GM21717 (cell line): ENCODE measurements around the gene ETF1.
"Not testable (repeated sequence)": the region's sequence is repeated elsewhere in the genome, so short reads cannot be mapped to it uniquely, and the experiment has no call there.

Source experiments
- ATAC-seq: cut with Tn5 transposase; IDR thresholded peaks from one replicate; pipeline ENCODE4 v1.9.1; 2021; ENCODE audit warnings: mild to moderate bottlenecking, moderate library complexity; ENCODE audit not compliant: unreplicated experiment

ETF1 gene

DNA sequence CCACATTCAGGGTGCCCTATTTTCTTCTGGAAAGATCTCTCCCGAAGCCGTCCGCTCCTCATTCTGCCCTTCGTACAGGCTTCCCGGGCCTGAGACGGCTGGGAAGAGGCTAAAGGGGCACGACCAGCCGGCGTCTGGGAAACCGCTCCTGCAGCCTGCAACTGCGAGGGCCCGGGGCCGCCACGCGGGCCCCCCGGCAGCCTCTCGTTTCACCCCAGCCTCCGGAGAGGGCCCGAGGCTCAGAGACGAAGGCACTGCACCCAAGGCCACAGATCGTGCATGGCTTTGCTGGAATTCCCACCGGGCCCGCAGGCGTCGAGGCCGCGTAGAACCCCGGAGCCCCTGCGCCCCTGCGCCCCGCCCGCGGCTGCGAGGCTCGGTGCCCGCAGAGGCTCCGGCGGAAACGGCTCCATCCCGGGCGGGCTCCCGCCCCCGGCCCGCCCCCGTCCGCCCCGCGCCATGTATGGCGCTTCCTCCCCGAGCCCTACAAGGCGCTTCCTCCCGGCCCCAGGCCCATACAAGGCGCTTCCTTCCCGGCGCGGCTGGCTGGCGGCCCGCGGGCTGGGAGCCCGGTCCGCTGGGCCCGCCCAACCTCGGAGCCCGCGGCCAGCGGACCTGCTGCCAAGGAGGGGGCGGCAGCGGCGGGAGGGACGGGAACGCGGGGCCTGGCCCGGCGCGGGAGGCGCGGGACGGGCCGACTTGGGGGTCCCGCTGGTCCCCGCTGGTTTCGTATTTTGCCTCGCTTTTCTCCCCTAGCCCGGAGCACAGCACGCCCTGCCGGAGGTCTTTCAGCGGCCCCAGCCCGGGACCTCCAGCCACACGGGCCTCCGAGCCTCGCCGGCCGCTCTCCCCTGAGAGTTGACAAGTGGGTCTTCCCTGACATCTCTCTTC lies 51.1 kb downstream of the ETF1 start:
- ATAC-seq, result peak; percentile 98

- ATAC-seq, result no peak
Observed at GRCh38 chr5:138491284-138491648, 51.8 kb downstream of the ETF1 start.

DNA sequence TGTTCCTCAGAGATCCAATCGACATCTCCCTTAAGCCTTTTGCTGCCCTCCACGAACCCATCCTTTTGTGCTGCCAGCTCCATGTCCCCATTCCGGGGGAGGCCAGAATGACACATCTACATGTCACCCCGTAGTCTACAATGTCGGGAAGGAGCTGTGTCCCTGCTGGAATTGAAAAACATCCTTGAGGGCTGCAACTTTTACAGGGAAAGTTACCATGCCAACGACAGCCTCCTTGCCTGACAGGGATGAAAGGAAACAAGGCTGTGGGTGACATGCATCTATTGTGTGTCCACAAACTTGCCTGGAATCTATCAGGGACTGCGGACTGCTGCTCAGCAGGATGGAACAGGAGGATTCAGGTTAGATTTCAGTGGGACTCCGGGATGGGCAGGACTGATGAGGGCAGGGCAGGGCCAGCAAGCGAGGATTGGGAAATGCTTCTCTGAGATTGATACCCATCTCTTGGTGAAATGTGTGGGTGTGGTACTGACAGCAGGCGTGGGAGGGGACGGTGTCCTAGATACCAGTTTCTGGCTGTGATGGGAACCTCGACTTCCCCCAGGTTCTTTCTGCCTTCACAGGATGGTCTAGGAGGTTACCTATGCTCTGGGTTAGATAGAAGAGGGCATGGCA lies 52.3 kb downstream of the ETF1 start:
- no peak for ATAC-seq

GRCh38 chr5:138489683-138490061 lies 53.4 kb downstream of the ETF1 start:
- ATAC-seq, result no peak

DNA sequence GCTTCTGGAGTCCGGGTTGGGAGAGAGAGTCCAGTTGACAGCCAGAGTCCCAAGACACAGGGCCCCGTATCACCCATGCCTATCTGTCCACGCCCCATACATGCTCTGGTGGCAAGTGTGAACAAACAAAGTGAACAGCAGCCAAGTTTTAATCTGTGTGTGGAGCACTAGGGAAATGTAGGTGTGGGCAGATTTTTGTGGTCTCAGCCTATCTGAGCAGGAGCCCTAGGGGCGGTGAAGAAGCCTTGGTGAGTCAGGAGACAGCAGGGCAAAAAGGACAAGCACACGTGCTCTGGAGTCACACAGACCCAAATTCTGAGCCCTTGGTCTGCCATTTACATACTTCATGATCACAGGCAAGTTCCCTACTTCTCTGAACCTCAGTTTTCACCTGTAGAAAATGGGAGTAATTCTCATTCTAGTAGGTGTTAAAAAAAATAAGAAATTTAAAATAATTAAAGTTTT lies 54.5 kb downstream of the ETF1 start:
- ATAC-seq, result no peak

GRCh38 chr5:138482638-138483037 lies 60.4 kb downstream of the ETF1 start:
- ATAC-seq, result no peak

GRCh38 chr5:138476918-138477317 lies 66.1 kb downstream of the ETF1 start:
- ATAC-seq, result no peak

DNA sequence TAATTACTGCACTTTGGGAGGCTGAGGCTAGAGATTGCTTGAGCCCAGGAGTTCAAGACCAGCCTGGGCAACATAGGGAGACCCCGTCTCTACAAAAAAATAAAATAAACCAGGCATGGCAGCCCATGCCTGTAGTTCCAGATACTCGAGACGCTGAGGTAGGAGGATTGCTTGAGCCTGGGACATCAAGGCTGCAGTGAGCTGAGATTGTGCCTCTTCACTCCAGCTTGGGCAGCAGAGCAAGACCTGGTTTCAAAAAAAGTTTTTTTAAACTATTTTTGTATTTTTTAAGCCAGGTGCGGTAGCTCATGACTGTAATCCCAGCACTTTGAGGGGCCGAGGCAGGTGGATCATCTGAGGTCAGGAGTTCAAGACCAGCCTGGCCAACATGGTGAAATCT lies 69.9 kb downstream of the ETF1 start:
- not testable (repeated sequence) for ATAC-seq

DNA sequence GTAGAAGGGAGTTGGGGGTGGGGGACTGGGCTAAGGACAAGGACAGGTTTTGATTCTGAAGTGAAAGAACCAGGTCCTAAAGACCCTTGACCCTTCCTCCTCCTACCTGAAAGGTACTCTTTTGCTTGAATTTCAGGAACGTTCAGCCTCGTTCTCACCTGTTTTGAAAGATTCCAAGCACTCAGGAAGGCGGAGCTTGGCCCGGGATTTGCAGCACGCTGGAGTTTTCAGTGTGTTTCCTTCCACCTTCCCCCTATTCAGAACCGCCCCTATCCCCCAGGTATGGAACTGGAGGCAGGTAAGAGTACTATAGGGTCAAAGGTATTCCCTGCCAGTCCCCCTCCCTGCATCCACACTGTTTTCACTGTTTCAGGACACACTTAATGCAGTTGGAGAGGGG lies 70.7 kb downstream of the ETF1 start:
- no peak for ATAC-seq

DNA sequence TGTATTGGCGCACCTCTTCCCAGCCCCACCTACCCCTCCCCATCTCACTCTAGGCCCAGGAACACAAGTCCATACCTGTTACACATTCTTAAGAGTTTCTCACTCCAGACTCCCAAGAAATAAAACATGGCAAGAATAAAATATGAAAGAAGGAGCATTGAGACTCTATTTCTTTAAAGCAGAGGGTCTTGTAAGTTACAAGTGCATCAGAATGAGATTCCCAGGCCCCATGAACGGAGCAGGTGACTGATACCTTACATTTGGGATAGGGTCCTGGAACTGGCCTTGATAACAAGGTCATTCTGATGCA lies 72.0 kb downstream of the ETF1 start:
- no peak for ATAC-seq

GRCh38 chr5:138470322-138471051 lies 72.5 kb downstream of the ETF1 start:
- no peak for ATAC-seq

- ATAC-seq, result no peak
Observed at GRCh38 chr5:138469540-138470321, 73.3 kb downstream of the ETF1 start.

GRCh38 chr5:138468966-138469539 lies 74.0 kb downstream of the ETF1 start:
- no peak for ATAC-seq

DNA sequence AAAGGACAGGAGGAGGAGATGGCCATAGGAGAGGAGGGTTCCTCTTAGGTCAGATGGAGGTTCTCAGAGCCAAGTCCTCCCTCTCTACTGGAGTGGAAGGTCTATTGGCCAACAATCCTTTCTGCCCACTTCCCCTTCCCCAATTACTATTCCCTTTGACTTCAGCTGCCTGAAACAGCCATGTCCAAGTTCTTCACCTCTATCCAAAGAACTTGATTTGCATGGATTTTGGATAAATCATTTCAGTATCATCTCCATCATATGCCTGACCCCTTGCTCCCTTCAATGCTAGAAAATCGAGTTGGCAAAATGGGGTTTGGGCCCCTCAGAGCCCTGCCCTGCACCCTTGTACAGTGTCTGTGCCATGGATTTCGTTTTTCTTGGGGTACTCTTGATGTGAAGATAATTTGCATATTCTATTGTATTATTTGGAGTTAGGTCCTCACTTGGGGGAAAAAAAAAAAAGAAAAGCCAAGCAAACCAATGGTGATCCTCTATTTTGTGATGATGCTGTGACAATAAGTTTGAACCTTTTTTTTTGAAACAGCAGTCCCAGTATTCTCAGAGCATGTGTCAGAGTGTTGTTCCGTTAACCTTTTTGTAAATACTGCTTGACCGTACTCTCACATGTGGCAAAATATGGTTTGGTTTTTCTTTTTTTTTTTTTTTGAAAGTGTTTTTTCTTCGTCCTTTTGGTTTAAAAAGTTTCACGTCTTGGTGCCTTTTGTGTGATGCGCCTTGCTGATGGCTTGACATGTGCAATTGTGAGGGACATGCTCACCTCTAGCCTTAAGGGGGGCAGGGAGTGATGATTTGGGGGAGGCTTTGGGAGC lies 74.7 kb downstream of the ETF1 start:
- no peak for ATAC-seq

GRCh38 chr5:138467711-138468132 lies 75.3 kb downstream of the ETF1 start:
- no peak for ATAC-seq

- no peak for ATAC-seq
Observed at GRCh38 chr5:138466900-138467710, 75.9 kb downstream of the ETF1 start.

GRCh38 chr5:138466125-138466899 lies 76.7 kb downstream of the ETF1 start:
- no peak for ATAC-seq
